Measurements from ENCODE around the gene RUNX3. TPM values are rescaled to one million over a fixed set of nuclear protein-coding genes. Genes with fewer than 3 reads are reported as not detected.

Gene RUNX3
- polyA plus RNA-seq, 1 of the 3 experiments (the other 2 are of a cell fraction), result not detected

DNA sequence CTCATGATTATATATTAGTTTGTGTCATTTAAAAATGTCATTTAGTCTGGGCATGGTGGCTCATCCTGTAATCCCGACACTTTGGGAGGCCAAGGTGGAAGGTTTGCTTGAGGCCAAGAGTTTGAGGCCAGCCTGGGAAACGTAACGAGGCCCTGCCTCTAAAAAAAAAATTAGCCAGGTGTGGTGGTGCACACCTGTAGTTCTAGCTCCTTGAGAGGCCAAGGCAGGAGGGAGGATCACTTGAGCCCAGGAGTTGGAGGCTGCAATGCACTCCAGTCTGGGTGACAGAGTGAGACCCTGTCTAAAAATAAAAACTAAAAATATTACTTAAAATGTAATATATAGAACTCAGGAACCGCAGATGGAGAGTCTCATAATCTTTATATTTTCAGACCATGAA lies 34.6 kb downstream of the RUNX3 start:
- ChIA-PET CTCF (interaction anchor here (1.0 to 3.5 kb wide), 3 partner anchors 8 to 47 kb away, joined by 3 to 31 read pairs (median 13); no protein-coding TSS in a partner anchor), POLR2A (no interaction called here)
- Histone ChIP-seq H3K27ac (ENCODE audit: low read depth in 2 of 2, low read length in 1 of 2) (no peak overlapping the region), H3K4me1 (ENCODE audit: control insufficient read depth in 1 of 2, insufficient read depth in 2 of 2, low read depth in 1 of 2, low read length in 1 of 2) (peaks cover 0 to 2% of the 10 kb centered on the region in 2 experiments; a peak in 1 of 4 replicates), H3K27me3 (ENCODE audit: insufficient read depth) (no peaks in the 10 kb centered on the region; the same call in 1 of the 2 replicates), H3K9ac (no peak overlapping the region), H3K9me3 (no peaks in the 10 kb centered on the region), H3K79me2 (ENCODE audit: insufficient read depth) (no peaks in the 10 kb centered on the region), H3K36me3 (replicated peaks in 1 of 2; ENCODE audit: control insufficient read depth in 1 of 2, insufficient read depth in 2 of 2, low read length in 1 of 2) (no peaks in the 10 kb centered on the region), H2AFZ (ENCODE audit: low read depth) (no peak overlapping the region), H3F3A (replicated peaks; ENCODE audit: insufficient read depth) (no peaks in the 10 kb centered on the region), H3K9me2 (no peaks in the 10 kb centered on the region), H4K20me1 (ENCODE audit: insufficient read depth) (no peaks in the 10 kb centered on the region), H3K4me2 (no peak overlapping the region), H3K4me3 (ENCODE audit: low read depth in 2 of 2, low read length in 1 of 2) (no peak overlapping the region)
- no peak for DNase-seq
- 85% methylated on average over 4 of the region's 4 CpGs for WGBS (ENCODE audit: low lambda C conversion rate)
- TF ChIP-seq TAF1 (IDR thresholded peaks at IDR 0.05; ENCODE audit: borderline replicate concordance, low read depth, low read length) (no peak), TCF12 (IDR thresholded peaks at IDR 0.05) (no peak), MEF2A (IDR thresholded peaks at IDR 0.05; ENCODE audit: borderline replicate concordance, low read depth) (no peak), RAD21 (IDR thresholded peaks at IDR 0.05; ENCODE audit: low read length) (no peak), NRF1 (IDR thresholded peaks at IDR 0.05; ENCODE audit: low read depth, low read length) (no peak), SIN3A (IDR thresholded peaks at IDR 0.05; ENCODE audit: borderline replicate concordance, low read depth, low read length) (no peak), JUND (IDR thresholded peaks at IDR 0.05) (no peak), RCOR1 (IDR thresholded peaks at IDR 0.05; ENCODE audit: low read length) (no peak), TEAD4 (IDR thresholded peaks at IDR 0.05; ENCODE audit: borderline replicate concordance, insufficient read depth) (no peak), MXI1 (IDR thresholded peaks at IDR 0.05; ENCODE audit: low read depth, low read length) (no peak), RXRA (IDR thresholded peaks at IDR 0.05; ENCODE audit: borderline replicate concordance, low read depth) (no peak)
- TF ChIP-seq, protein P1, sequence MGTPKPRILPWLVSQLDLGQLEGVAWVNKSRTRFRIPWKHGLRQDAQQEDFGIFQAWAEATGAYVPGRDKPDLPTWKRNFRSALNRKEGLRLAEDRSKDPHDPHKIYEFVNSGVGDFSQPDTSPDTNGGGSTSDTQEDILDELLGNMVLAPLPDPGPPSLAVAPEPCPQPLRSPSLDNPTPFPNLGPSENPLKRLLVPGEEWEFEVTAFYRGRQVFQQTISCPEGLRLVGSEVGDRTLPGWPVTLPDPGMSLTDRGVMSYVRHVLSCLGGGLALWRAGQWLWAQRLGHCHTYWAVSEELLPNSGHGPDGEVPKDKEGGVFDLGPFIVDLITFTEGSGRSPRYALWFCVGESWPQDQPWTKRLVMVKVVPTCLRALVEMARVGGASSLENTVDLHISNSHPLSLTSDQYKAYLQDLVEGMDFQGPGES (IDR thresholded peaks at IDR 0.05; ENCODE audit: low read depth, low read length), result no peak
- TF ChIP-seq, protein P2, sequence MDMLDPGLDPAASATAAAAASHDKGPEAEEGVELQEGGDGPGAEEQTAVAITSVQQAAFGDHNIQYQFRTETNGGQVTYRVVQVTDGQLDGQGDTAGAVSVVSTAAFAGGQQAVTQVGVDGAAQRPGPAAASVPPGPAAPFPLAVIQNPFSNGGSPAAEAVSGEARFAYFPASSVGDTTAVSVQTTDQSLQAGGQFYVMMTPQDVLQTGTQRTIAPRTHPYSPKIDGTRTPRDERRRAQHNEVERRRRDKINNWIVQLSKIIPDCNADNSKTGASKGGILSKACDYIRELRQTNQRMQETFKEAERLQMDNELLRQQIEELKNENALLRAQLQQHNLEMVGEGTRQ (IDR thresholded peaks at IDR 0.05; ENCODE audit: borderline replicate concordance, low read depth, low read length), result no peak
- TF ChIP-seq, protein P3, sequence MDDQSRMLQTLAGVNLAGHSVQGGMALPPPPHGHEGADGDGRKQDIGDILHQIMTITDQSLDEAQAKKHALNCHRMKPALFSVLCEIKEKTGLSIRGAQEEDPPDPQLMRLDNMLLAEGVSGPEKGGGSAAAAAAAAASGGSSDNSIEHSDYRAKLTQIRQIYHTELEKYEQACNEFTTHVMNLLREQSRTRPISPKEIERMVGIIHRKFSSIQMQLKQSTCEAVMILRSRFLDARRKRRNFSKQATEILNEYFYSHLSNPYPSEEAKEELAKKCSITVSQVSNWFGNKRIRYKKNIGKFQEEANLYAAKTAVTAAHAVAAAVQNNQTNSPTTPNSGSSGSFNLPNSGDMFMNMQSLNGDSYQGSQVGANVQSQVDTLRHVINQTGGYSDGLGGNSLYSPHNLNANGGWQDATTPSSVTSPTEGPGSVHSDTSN (IDR thresholded peaks at IDR 0.05), result no peak
- TF ChIP-seq, protein P4, sequence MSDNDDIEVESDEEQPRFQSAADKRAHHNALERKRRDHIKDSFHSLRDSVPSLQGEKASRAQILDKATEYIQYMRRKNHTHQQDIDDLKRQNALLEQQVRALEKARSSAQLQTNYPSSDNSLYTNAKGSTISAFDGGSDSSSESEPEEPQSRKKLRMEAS (IDR thresholded peaks at IDR 0.05; ENCODE audit: low read depth), result no peak

DNA sequence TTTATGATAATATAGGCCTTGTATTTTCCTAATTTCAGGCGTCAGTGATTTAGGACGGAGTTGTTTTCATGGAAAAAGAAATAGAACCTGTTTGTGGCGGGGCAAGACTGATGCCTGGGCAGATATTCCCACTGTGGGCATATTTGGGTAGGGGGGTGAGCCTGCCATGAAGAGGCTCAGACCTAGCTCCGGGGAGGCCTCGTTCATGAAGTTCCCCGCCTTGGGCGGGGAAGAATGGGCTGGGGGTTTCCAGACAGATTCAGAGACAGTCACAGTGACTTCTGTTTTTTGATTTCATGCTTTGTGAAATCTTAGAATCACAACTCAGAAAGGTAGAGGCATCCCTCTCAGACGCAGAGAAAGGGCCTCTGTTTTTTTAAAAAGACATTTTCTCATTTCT lies 36.1 kb downstream of the RUNX3 start:
- H3K9me3 ChIP-seq, result no peaks in the 10 kb centered on the region
- no peaks in the 10 kb centered on the region for H4K20me1 ChIP-seq (ENCODE audit: insufficient read depth)
- no peaks in the 10 kb centered on the region for H3K9me2 ChIP-seq
- TF ChIP-seq MXI1 (IDR thresholded peaks at IDR 0.05; ENCODE audit: low read depth, low read length) (no peak), TCF12 (IDR thresholded peaks at IDR 0.05) (no peak), RXRA (IDR thresholded peaks at IDR 0.05; ENCODE audit: borderline replicate concordance, low read depth) (no peak), RAD21 (IDR thresholded peaks at IDR 0.05; ENCODE audit: low read length) (no peak), RCOR1 (IDR thresholded peaks at IDR 0.05; ENCODE audit: low read length) (no peak), GATA2 (CRISPR knock-in tag; IDR thresholded peaks at IDR 0.05) (no peak)
- 55% methylated on average over 8 of the region's 8 CpGs for WGBS (ENCODE audit: low lambda C conversion rate)
- POLR2A ChIA-PET, result no interaction called here
- no peak overlapping the region for H3K4me2 ChIP-seq
- H3K27me3 ChIP-seq (ENCODE audit: insufficient read depth), result no peaks in the 10 kb centered on the region
- CTCF ChIA-PET, result interaction anchor here (1.2 to 3.0 kb wide), 3 partner anchors 37 to 45 kb away, joined by 3 to 13 read pairs (median 3); no protein-coding TSS in a partner anchor
- H3K4me3 ChIP-seq (ENCODE audit: low read depth in 2 of 2, low read length in 1 of 2), result no peak overlapping the region
- no peak overlapping the region for H3K27ac ChIP-seq (ENCODE audit: low read depth in 2 of 2, low read length in 1 of 2)
- H3K4me1 ChIP-seq (ENCODE audit: control insufficient read depth in 1 of 2, insufficient read depth in 2 of 2, low read depth in 1 of 2, low read length in 1 of 2), result peaks cover 0 to 2% of the 10 kb centered on the region in 2 experiments; a peak in 1 of 4 replicates
- H3F3A ChIP-seq (replicated peaks; ENCODE audit: insufficient read depth), result no peaks in the 10 kb centered on the region
- DNase-seq, result no peak
- no peak overlapping the region for H2AFZ ChIP-seq (ENCODE audit: low read depth)
- no peak overlapping the region for H3K9ac ChIP-seq
- no peaks in the 10 kb centered on the region for H3K36me3 ChIP-seq (replicated peaks in 1 of 2; ENCODE audit: control insufficient read depth in 1 of 2, insufficient read depth in 2 of 2, low read length in 1 of 2)
- no peaks in the 10 kb centered on the region for H3K79me2 ChIP-seq (ENCODE audit: insufficient read depth)
